ENCODE measurements around the gene SMARCAL1. TPM values are rescaled to one million over a fixed set of nuclear protein-coding genes. Genes with fewer than 3 reads are reported as not detected.

The SMARCAL1 gene
- total RNA-seq, 1 donor from 2014 or later: 35.2 TPM

DNA sequence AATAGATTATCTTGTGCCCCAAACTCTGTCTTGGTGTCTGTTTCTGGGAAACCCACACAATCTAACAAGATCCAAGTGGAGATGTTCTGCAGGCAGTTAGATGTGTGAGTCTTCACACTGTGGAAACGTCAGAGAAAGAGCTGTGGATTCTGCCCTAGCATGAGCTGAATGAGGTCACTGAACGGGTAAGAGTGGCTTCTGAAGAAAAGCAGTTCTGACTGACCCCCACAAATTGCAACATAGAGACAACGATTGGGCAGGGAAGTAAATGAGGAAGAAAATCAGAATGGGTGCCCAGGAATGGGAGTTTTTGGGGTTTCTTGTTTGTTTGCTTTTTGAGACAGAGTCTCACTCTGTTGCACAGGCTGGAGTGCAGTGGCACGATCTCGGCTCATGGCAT is 73.5 kb downstream of the SMARCAL1 start:
- Histone ChIP-seq H3K36me3 (ENCODE audit: insufficient read depth, low read length) (peaks cover 10% of the 10 kb centered on the region), H2AFZ (ENCODE audit: low read depth, low read length) (no peak overlapping the region), H3K4me3 (ENCODE audit: insufficient read depth, low read depth, low read length) (no peak overlapping the region), H3K9me3 (ENCODE audit: insufficient read depth, low read depth, low read length) (no peaks in the 10 kb centered on the region), H3K27ac (ENCODE audit: low read depth, low read length) (no peak overlapping the region), H3K4me1 (ENCODE audit: insufficient read depth, low read length) (peaks cover 10% of the 10 kb centered on the region), H3K4me2 (ENCODE audit: low read length) (no peak overlapping the region), H3K9ac (ENCODE audit: low read length) (no peak overlapping the region), H4K20me1 (ENCODE audit: insufficient read depth, low read length) (no peaks in the 10 kb centered on the region), H3K27me3 (ENCODE audit: insufficient read depth, low read length) (no peaks in the 10 kb centered on the region), H3K79me2 (ENCODE audit: insufficient read depth, low read length) (no peaks in the 10 kb centered on the region)
- H3K9me3 Mint-ChIP-seq (ENCODE audit: unreplicated experiment): no peaks in the 10 kb centered on the region
- H3K27ac Mint-ChIP-seq (ENCODE audit: unreplicated experiment): no peak overlapping the region
- no peaks in the 10 kb centered on the region for H3K27me3 Mint-ChIP-seq (ENCODE audit: low read depth, unreplicated experiment)
- peak overlapping the region; percentile 57 for H3K4me3 Mint-ChIP-seq (ENCODE audit: unreplicated experiment)
- TF ChIP-seq, protein P1, sequence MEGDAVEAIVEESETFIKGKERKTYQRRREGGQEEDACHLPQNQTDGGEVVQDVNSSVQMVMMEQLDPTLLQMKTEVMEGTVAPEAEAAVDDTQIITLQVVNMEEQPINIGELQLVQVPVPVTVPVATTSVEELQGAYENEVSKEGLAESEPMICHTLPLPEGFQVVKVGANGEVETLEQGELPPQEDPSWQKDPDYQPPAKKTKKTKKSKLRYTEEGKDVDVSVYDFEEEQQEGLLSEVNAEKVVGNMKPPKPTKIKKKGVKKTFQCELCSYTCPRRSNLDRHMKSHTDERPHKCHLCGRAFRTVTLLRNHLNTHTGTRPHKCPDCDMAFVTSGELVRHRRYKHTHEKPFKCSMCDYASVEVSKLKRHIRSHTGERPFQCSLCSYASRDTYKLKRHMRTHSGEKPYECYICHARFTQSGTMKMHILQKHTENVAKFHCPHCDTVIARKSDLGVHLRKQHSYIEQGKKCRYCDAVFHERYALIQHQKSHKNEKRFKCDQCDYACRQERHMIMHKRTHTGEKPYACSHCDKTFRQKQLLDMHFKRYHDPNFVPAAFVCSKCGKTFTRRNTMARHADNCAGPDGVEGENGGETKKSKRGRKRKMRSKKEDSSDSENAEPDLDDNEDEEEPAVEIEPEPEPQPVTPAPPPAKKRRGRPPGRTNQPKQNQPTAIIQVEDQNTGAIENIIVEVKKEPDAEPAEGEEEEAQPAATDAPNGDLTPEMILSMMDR (IDR thresholded peaks at IDR 0.05; ENCODE audit: insufficient read depth, low read depth, low read length): no peak
- TF ChIP-seq EZH2 (IDR thresholded peaks at IDR 0.05; ENCODE audit: insufficient read depth, low read length): no peak
- H3K4me1 Mint-ChIP-seq (ENCODE audit: low read depth, unreplicated experiment): peaks cover 18% of the 10 kb centered on the region
- FAIRE-seq: no peak
- no peak for DNase-seq (ENCODE audit: low read depth)
- H3K36me3 Mint-ChIP-seq (ENCODE audit: low read depth, unreplicated experiment): peaks cover 4% of the 10 kb centered on the region

- Histone ChIP-seq H3K27ac (ENCODE audit: low read depth, low read length) (no peak overlapping the region), H3K9ac (ENCODE audit: low read length) (no peak overlapping the region), H4K20me1 (ENCODE audit: insufficient read depth, low read length) (no peaks in the 10 kb centered on the region), H2AFZ (ENCODE audit: low read depth, low read length) (no peak overlapping the region), H3K79me2 (ENCODE audit: insufficient read depth, low read length) (no peaks in the 10 kb centered on the region), H3K9me3 (ENCODE audit: insufficient read depth, low read depth, low read length) (no peaks in the 10 kb centered on the region), H3K4me1 (ENCODE audit: insufficient read depth, low read length) (peaks cover 10% of the 10 kb centered on the region), H3K27me3 (ENCODE audit: insufficient read depth, low read length) (no peaks in the 10 kb centered on the region), H3K36me3 (ENCODE audit: insufficient read depth, low read length) (peaks cover 10% of the 10 kb centered on the region), H3K4me2 (ENCODE audit: low read length) (no peak overlapping the region), H3K4me3 (ENCODE audit: insufficient read depth, low read depth, low read length) (no peak overlapping the region)
- DNase-seq (ENCODE audit: low read depth) (no peak), FAIRE-seq (peak; percentile 39)
- no peak overlapping the region for H3K4me3 Mint-ChIP-seq (ENCODE audit: unreplicated experiment)
- peaks cover 3% of the 10 kb centered on the region for H3K36me3 Mint-ChIP-seq (ENCODE audit: low read depth, unreplicated experiment)
- TF ChIP-seq, protein P1 (IDR thresholded peaks at IDR 0.05; ENCODE audit: insufficient read depth, low read depth, low read length): no peak
- no peak for TF ChIP-seq EZH2 (IDR thresholded peaks at IDR 0.05; ENCODE audit: insufficient read depth, low read length)
- H3K27ac Mint-ChIP-seq (ENCODE audit: unreplicated experiment): no peak overlapping the region
- no peaks in the 10 kb centered on the region for H3K27me3 Mint-ChIP-seq (ENCODE audit: low read depth, unreplicated experiment)
- no peaks in the 10 kb centered on the region for H3K9me3 Mint-ChIP-seq (ENCODE audit: unreplicated experiment)
- peaks cover 18% of the 10 kb centered on the region for H3K4me1 Mint-ChIP-seq (ENCODE audit: low read depth, unreplicated experiment)
Observed at GRCh38 chr2:216486271-216486670, 74.0 kb downstream of the SMARCAL1 start.

- no peaks in the 10 kb centered on the region for H3K27me3 ChIP-seq (ENCODE audit: insufficient read depth, low read length)
- H3K9me3 ChIP-seq (ENCODE audit: insufficient read depth, low read depth, low read length): no peaks in the 10 kb centered on the region
- no peak overlapping the region for H3K4me2 ChIP-seq (ENCODE audit: low read length)
- Mint-ChIP-seq H3K27ac (ENCODE audit: unreplicated experiment) (no peak overlapping the region), H3K4me1 (ENCODE audit: low read depth, unreplicated experiment) (peaks cover 18% of the 10 kb centered on the region), H3K9me3 (ENCODE audit: unreplicated experiment) (no peaks in the 10 kb centered on the region), H3K36me3 (ENCODE audit: low read depth, unreplicated experiment) (peaks cover 2% of the 10 kb centered on the region), H3K27me3 (ENCODE audit: low read depth, unreplicated experiment) (no peaks in the 10 kb centered on the region), H3K4me3 (ENCODE audit: unreplicated experiment) (no peak overlapping the region)
- H3K4me1 ChIP-seq (ENCODE audit: insufficient read depth, low read length): peaks cover 12% of the 10 kb centered on the region
- H3K36me3 ChIP-seq (ENCODE audit: insufficient read depth, low read length): peaks cover 10% of the 10 kb centered on the region
- DNase-seq (ENCODE audit: low read depth): no peak
- H3K79me2 ChIP-seq (ENCODE audit: insufficient read depth, low read length): no peaks in the 10 kb centered on the region
- TF ChIP-seq, protein P1 (IDR thresholded peaks at IDR 0.05; ENCODE audit: insufficient read depth, low read depth, low read length): no peak
- no peak for TF ChIP-seq EZH2 (IDR thresholded peaks at IDR 0.05; ENCODE audit: insufficient read depth, low read length)
- no peak overlapping the region for H2AFZ ChIP-seq (ENCODE audit: low read depth, low read length)
- no peaks in the 10 kb centered on the region for H4K20me1 ChIP-seq (ENCODE audit: insufficient read depth, low read length)
- no peak overlapping the region for H3K27ac ChIP-seq (ENCODE audit: low read depth, low read length)
- no peak overlapping the region for H3K9ac ChIP-seq (ENCODE audit: low read length)
- no peak for FAIRE-seq
- no peak overlapping the region for H3K4me3 ChIP-seq (ENCODE audit: insufficient read depth, low read depth, low read length)
Observed at GRCh38 chr2:216486708-216487107, 74.4 kb downstream of the SMARCAL1 start.

Data from astrocyte (in vitro differentiated cells and primary cell).